ENCODE data around the gene ZFHX3. TPM values are rescaled to one million over a fixed set of nuclear protein-coding genes. Genes with fewer than 3 reads are reported as not detected.

The ZFHX3 gene
- total RNA-seq, 1 experiment from 2014 or later: 21.8 TPM

DNA sequence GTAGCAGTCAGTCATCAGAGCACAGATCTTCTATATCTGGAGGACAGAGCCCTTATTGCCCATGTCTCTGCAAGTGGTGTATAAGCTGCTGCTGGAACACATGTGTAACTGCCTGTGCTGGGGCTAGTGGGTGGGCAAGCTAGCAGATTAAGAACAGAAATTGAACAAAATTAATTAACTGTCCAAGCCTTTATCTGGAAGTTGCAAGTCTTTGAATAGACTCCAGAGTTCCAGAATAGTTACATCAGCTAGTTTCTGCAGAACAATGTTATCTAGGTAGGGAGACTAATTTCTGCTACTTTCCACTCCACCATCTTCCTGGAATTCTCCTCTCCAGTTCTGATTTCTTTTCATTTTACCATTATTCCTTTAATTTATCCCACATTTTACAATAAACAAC, 287.3 kb downstream of the ZFHX3 start:
- no peak for TF ChIP-seq EZH2 (IDR thresholded peaks at IDR 0.05; ENCODE audit: borderline replicate concordance, low read depth, low read length, poor library complexity, severe bottlenecking)
- TF ChIP-seq, protein P1, sequence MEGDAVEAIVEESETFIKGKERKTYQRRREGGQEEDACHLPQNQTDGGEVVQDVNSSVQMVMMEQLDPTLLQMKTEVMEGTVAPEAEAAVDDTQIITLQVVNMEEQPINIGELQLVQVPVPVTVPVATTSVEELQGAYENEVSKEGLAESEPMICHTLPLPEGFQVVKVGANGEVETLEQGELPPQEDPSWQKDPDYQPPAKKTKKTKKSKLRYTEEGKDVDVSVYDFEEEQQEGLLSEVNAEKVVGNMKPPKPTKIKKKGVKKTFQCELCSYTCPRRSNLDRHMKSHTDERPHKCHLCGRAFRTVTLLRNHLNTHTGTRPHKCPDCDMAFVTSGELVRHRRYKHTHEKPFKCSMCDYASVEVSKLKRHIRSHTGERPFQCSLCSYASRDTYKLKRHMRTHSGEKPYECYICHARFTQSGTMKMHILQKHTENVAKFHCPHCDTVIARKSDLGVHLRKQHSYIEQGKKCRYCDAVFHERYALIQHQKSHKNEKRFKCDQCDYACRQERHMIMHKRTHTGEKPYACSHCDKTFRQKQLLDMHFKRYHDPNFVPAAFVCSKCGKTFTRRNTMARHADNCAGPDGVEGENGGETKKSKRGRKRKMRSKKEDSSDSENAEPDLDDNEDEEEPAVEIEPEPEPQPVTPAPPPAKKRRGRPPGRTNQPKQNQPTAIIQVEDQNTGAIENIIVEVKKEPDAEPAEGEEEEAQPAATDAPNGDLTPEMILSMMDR (conservative IDR thresholded peaks at IDR 0.05; ENCODE audit: low read depth, low read length): no peak
- Histone ChIP-seq H3K9me3 (ENCODE audit: low read depth, low read length, poor library complexity, severe bottlenecking) (no peaks in the 10 kb centered on the region), H3K4me1 (ENCODE audit: insufficient read depth, low read length, poor library complexity, severe bottlenecking) (no peaks in the 10 kb centered on the region), H3K27me3 (replicated peaks; ENCODE audit: insufficient read depth, low read depth, low read length, poor library complexity) (no peaks in the 10 kb centered on the region), H3K4me3 (ENCODE audit: low read depth, low read length, poor library complexity, severe bottlenecking) (no peak overlapping the region), H3K27ac (ENCODE audit: low read depth, low read length, poor library complexity, severe bottlenecking) (no peak overlapping the region), H3K36me3 (ENCODE audit: insufficient read depth, low read length, poor library complexity, severe bottlenecking) (no peaks in the 10 kb centered on the region)
- no TSS peak for BruUV-seq (replicated peaks)
- intact Hi-C loops (cut with micrococcal nuclease; ENCODE audit: unreplicated experiment): no loop called here
- no peak for DNase-seq (ENCODE audit: low spot score)
- POLR2A ChIA-PET (ENCODE audit: low non-redundant PET): no interaction called here
- CTCF ChIA-PET: no interaction called here

GRCh38 chr16:72753881-72754280, 294.0 kb downstream of the ZFHX3 start:
- TF ChIP-seq EZH2 (IDR thresholded peaks at IDR 0.05; ENCODE audit: borderline replicate concordance, low read depth, low read length, poor library complexity, severe bottlenecking): no peak
- TF ChIP-seq, protein P1 (conservative IDR thresholded peaks at IDR 0.05; ENCODE audit: low read depth, low read length): no peak
- H3K27ac ChIP-seq (ENCODE audit: low read depth, low read length, poor library complexity, severe bottlenecking): no peak overlapping the region
- BruUV-seq (replicated peaks): no TSS peak
- H3K36me3 ChIP-seq (ENCODE audit: insufficient read depth, low read length, poor library complexity, severe bottlenecking): no peaks in the 10 kb centered on the region
- intact Hi-C loops (cut with micrococcal nuclease; ENCODE audit: unreplicated experiment): no loop called here
- ChIA-PET CTCF (no interaction called here), POLR2A (ENCODE audit: low non-redundant PET) (no interaction called here)
- no peaks in the 10 kb centered on the region for H3K4me1 ChIP-seq (ENCODE audit: insufficient read depth, low read length, poor library complexity, severe bottlenecking)
- no peak for DNase-seq (ENCODE audit: low spot score)
- H3K4me3 ChIP-seq (ENCODE audit: low read depth, low read length, poor library complexity, severe bottlenecking): no peak overlapping the region
- H3K9me3 ChIP-seq (ENCODE audit: low read depth, low read length, poor library complexity, severe bottlenecking): no peaks in the 10 kb centered on the region
- no peaks in the 10 kb centered on the region for H3K27me3 ChIP-seq (replicated peaks; ENCODE audit: insufficient read depth, low read depth, low read length, poor library complexity)

DNA sequence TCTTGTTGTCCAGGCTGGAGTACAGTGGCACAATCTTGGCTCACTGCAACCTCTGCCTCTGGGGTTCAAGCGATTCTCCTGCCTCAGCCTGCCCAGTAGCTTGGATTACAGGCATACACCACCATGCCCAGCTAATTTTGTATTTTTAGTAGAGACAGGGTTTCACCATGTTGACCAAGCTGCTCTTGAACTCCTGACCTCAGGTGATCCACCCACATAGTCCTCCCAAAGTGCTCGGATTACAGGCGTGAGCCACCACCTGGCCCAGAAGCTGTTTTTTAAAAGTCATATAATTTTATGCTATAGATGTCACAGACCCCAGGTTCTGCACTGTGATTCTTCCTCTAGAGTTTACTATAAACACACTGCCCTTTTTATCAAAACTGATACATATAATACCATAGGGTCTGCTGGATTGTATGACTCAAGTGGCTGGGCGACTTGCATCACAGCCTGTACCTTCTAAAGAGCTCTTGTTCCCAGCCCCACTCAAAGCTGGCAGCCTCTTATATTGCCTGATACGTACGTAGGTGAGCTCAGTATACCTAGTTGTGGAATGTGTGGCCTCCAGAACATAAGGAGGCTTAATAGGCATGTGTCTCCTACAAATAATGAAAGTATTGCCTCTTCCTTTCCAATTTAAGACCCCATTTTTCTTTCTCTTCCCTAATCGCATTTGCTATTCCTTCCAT, 295.8 kb downstream of the ZFHX3 start:
- ChIA-PET POLR2A (ENCODE audit: low non-redundant PET) (no interaction called here), CTCF (no interaction called here)
- no peak overlapping the region for H3K27ac ChIP-seq (ENCODE audit: low read depth, low read length, poor library complexity, severe bottlenecking)
- intact Hi-C loops (cut with micrococcal nuclease; ENCODE audit: unreplicated experiment): no loop called here
- no peaks in the 10 kb centered on the region for H3K4me1 ChIP-seq (ENCODE audit: insufficient read depth, low read length, poor library complexity, severe bottlenecking)
- H3K9me3 ChIP-seq (ENCODE audit: low read depth, low read length, poor library complexity, severe bottlenecking): no peaks in the 10 kb centered on the region
- H3K4me3 ChIP-seq (ENCODE audit: low read depth, low read length, poor library complexity, severe bottlenecking): no peak overlapping the region
- no peaks in the 10 kb centered on the region for H3K27me3 ChIP-seq (replicated peaks; ENCODE audit: insufficient read depth, low read depth, low read length, poor library complexity)
- H3K36me3 ChIP-seq (ENCODE audit: insufficient read depth, low read length, poor library complexity, severe bottlenecking): no peaks in the 10 kb centered on the region
- DNase-seq (ENCODE audit: low spot score): no peak
- BruUV-seq (replicated peaks): no TSS peak
- TF ChIP-seq EZH2 (IDR thresholded peaks at IDR 0.05; ENCODE audit: borderline replicate concordance, low read depth, low read length, poor library complexity, severe bottlenecking): no peak
- TF ChIP-seq, protein P1 (conservative IDR thresholded peaks at IDR 0.05; ENCODE audit: low read depth, low read length): no peak

All from A673 (cell line).